Prostate gland (tissue), 2 donors: ENCODE results near the gene PRKG1.

Experiments used
- CTCF ChIP-seq, 4 experiments: fragments of 200-600 bp in 2 of 4; fragments of 450-650 bp in 2 of 4; sonication (generic) in 2 of 4; IDR thresholded peaks; 1 replicate in 3 of 4; 2 replicates in 1 of 4; pipeline ENCODE4 v1.5.1; 2016 to 2019; ENCODE audit warnings: antibody characterized with exemption in 4 of 4, mild to moderate bottlenecking in 2 of 4, moderate library complexity in 2 of 4
- POLR2A ChIP-seq: fragments of 450-650 bp; IDR thresholded peaks from one replicate; pipeline ENCODE4 v1.6.1; 2016; ENCODE audit warnings: antibody characterized with exemption, mild to moderate bottlenecking

- TF ChIP-seq CTCF (IDR thresholded peaks at IDR 0.05), result no peak
- no peak for TF ChIP-seq POLR2A
These were observed 1124.3 kb downstream of the PRKG1 start for GRCh38 chr10:52198540-52198939.
